Hepatocyte (in vitro differentiated cells): ENCODE measurements around the gene DYRK1A. TPM values are rescaled to one million over a fixed set of nuclear protein-coding genes. Genes with fewer than 3 reads are reported as not detected.

Experiments
- DNase-seq: peaks from one replicate; pipeline ENCODE4 v3.0.0-alpha.2; 2016; ENCODE audit warnings: low spot score
- H2AFZ ChIP-seq: fragments of 200-600 bp; sonication (generic); 2 replicates; pipeline ENCODE4 v1.6.0; 2016; ENCODE audit warnings: antibody characterized with exemption, mild to moderate bottlenecking
- H3K27ac ChIP-seq: fragments of 200-600 bp; sonication (generic); 2 replicates; pipeline ENCODE4 v1.5.1; 2016; ENCODE audit warnings: mild to moderate bottlenecking
- H3K27me3 ChIP-seq: fragments of 200-600 bp; sonication (generic); 2 replicates; pipeline ENCODE4 v1.6.1; 2016
- H3K36me3 ChIP-seq: fragments of 200-600 bp; sonication (generic); replicated peaks from 2 replicates; pipeline ENCODE4 v1.5.1; 2016; ENCODE audit warnings: low read depth; ENCODE audit not compliant: insufficient read depth
- H3K4me1 ChIP-seq: fragments of 200-600 bp; sonication (generic); 2 replicates; pipeline ENCODE4 v1.5.1; 2016; ENCODE audit warnings: mild to moderate bottlenecking, moderate library complexity; ENCODE audit not compliant: insufficient read depth
- H3K4me2 ChIP-seq: fragments of 200-600 bp; sonication (generic); 2 replicates; pipeline ENCODE4 v1.6.0; 2016
- H3K4me3 ChIP-seq: fragments of 200-600 bp; sonication (generic); 2 replicates; pipeline ENCODE4 v1.5.1; 2016; ENCODE audit warnings: mild to moderate bottlenecking
- H3K79me2 ChIP-seq: fragments of 200-600 bp; sonication (generic); 2 replicates; pipeline ENCODE4 v1.6.0; 2017; ENCODE audit warnings: mild to moderate bottlenecking
- H3K9me2 ChIP-seq: fragments of 200-600 bp; sonication (generic); replicated peaks from 2 replicates; pipeline ENCODE4 v1.6.0; 2017; ENCODE audit warnings: mild to moderate bottlenecking; ENCODE audit not compliant: insufficient read depth
- H3K9me3 ChIP-seq: fragments of 200-600 bp; sonication (generic); 2 replicates; pipeline ENCODE4 v1.5.1; 2016; ENCODE audit warnings: low read depth, mild to moderate bottlenecking
- H4K20me1 ChIP-seq: fragments of 200-600 bp; sonication (generic); 2 replicates; pipeline ENCODE4 v1.6.0; 2016; ENCODE audit warnings: mild to moderate bottlenecking; ENCODE audit not compliant: insufficient read depth, poor library complexity, severe bottlenecking
- EZH2 ChIP-seq: fragments of 200-600 bp; sonication (generic); IDR thresholded peaks from 2 replicates; pipeline ENCODE4 v1.6.1; 2016; ENCODE audit warnings: antibody characterized with exemption, mild to moderate bottlenecking, borderline replicate concordance
- EZH2phosphoT487 ChIP-seq: fragments of 200-600 bp; sonication (generic); IDR thresholded peaks from one replicate; pipeline ENCODE4 v1.6.1; 2018; ENCODE audit warnings: antibody characterized with exemption, mild to moderate bottlenecking, low read depth, moderate library complexity; ENCODE audit not compliant: unreplicated experiment, severe bottlenecking
- WGBS: methylation state at CpG from one replicate; pipeline ENCODE4 v1.1.6; 2016; ENCODE audit warnings: low lambda C conversion rate; ENCODE audit errors: missing lambda C conversion rate; 5-methylcytosine and 5-hydroxymethylcytosine counted together
- polyA plus RNA-seq: library from polyadenylated mRNA; unstranded; fragments of >200 nt; fragmentation: Nextera tagmentation; extraction: Ambion mirVana; gene quantifications from 2 replicates; pipeline ENCODE4 v1.2.1, GENCODE V29; 2016
- total RNA-seq: library from RNA; depleted of rRNA; stranded (reverse); fragments of >200 nt; gene quantifications from 2 replicates; pipeline ENCODE4 v1.2.3, GENCODE V29; 2014
- TF ChIP-seq, protein P1 (sequence below): fragments of 200-600 bp; sonication (generic); IDR thresholded peaks from 2 replicates; pipeline ENCODE4 v1.5.1; 2016; ENCODE audit warnings: antibody characterized with exemption, mild to moderate bottlenecking; ENCODE audit not compliant: poor library complexity

Gene DYRK1A
- total and polyA plus RNA-seq, 2 experiments from 2014 or later = 4.9 to 85.2 TPM

DNA sequence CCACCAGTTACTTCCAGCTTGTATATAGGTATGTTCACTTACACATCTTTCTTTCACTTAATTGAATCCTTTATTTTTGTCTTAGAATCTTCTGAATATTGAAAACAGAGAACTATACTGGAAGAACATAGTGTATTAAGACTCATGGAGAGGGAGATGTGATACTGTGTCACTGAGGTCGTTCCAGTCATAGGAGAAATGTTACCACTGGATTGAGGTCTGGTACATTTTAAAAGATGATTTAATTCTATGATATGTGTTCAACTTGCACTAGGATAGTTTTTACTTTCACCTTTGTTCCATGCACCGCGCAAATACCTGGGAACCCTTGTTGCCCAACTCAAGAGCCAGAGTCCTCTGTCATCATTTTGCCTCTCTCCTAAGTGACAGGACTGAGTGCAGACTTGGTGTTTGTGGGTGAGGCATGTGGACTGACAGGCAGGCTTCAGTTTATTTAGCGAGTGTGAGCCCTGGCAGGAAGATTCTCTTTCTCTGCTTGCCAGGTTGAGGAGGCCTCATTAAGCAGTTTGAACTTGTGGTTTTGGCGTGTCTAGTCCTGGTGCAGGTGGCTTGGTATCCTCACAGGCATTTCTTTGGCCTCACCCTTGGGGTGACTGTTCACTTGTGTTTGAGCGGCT lies 63.7 kb downstream of the DYRK1A start:
- no peak overlapping the region for H3K27ac ChIP-seq
- H3K4me1 ChIP-seq = no peaks in the 10 kb centered on the region
- no peak overlapping the region for H3K4me2 ChIP-seq
- no peaks in the 10 kb centered on the region for H3K27me3 ChIP-seq
- no peaks in the 10 kb centered on the region for H3K36me3 ChIP-seq
- peak; percentile 25 for DNase-seq
- no peaks in the 10 kb centered on the region for H3K9me2 ChIP-seq
- H3K9me3 ChIP-seq = no peaks in the 10 kb centered on the region
- no peak overlapping the region for H2AFZ ChIP-seq
- TF ChIP-seq EZH2 (no peak), EZH2phosphoT487 (no peak)
- TF ChIP-seq, protein P1, sequence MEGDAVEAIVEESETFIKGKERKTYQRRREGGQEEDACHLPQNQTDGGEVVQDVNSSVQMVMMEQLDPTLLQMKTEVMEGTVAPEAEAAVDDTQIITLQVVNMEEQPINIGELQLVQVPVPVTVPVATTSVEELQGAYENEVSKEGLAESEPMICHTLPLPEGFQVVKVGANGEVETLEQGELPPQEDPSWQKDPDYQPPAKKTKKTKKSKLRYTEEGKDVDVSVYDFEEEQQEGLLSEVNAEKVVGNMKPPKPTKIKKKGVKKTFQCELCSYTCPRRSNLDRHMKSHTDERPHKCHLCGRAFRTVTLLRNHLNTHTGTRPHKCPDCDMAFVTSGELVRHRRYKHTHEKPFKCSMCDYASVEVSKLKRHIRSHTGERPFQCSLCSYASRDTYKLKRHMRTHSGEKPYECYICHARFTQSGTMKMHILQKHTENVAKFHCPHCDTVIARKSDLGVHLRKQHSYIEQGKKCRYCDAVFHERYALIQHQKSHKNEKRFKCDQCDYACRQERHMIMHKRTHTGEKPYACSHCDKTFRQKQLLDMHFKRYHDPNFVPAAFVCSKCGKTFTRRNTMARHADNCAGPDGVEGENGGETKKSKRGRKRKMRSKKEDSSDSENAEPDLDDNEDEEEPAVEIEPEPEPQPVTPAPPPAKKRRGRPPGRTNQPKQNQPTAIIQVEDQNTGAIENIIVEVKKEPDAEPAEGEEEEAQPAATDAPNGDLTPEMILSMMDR = no peak
- H3K4me3 ChIP-seq = no peak overlapping the region
- 91% methylated on average over 6 of the region's 6 CpGs for WGBS
- peaks cover 93% of the 10 kb centered on the region for H3K79me2 ChIP-seq
- H4K20me1 ChIP-seq = peaks cover 60% of the 10 kb centered on the region

DNA sequence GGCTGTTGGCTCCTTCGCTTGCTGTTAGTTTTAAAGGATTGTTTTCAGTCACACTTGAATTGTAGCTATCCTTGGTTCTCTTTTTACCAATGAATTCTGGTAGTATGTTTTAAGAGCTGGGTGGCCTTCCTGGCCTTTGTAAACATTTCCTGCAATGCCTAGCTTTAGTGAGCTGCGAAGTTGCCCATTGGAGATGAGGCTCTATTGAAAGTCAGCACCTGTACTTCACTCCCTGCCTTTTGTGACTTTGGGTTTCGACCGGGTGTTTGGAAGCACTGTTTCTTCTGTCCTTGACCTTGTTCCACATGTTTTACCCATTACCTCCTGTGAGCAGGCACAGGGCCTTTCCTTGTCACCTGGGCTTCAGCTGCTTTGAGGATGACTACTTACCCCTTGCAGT lies 64.7 kb downstream of the DYRK1A start:
- Histone ChIP-seq H3K36me3 (no peaks in the 10 kb centered on the region), H3K4me3 (no peak overlapping the region), H3K9me3 (no peaks in the 10 kb centered on the region), H3K9me2 (no peaks in the 10 kb centered on the region), H3K27me3 (no peaks in the 10 kb centered on the region), H3K79me2 (peaks cover 93% of the 10 kb centered on the region), H3K4me1 (no peaks in the 10 kb centered on the region), H4K20me1 (peaks cover 64% of the 10 kb centered on the region), H2AFZ (no peak overlapping the region), H3K4me2 (no peak overlapping the region), H3K27ac (no peak overlapping the region)
- TF ChIP-seq EZH2phosphoT487 = no peak
- TF ChIP-seq, protein P1 = no peak
- no peak for TF ChIP-seq EZH2
- 71% methylated on average over 4 of the region's 4 CpGs for WGBS
- DNase-seq = no peak

DNA sequence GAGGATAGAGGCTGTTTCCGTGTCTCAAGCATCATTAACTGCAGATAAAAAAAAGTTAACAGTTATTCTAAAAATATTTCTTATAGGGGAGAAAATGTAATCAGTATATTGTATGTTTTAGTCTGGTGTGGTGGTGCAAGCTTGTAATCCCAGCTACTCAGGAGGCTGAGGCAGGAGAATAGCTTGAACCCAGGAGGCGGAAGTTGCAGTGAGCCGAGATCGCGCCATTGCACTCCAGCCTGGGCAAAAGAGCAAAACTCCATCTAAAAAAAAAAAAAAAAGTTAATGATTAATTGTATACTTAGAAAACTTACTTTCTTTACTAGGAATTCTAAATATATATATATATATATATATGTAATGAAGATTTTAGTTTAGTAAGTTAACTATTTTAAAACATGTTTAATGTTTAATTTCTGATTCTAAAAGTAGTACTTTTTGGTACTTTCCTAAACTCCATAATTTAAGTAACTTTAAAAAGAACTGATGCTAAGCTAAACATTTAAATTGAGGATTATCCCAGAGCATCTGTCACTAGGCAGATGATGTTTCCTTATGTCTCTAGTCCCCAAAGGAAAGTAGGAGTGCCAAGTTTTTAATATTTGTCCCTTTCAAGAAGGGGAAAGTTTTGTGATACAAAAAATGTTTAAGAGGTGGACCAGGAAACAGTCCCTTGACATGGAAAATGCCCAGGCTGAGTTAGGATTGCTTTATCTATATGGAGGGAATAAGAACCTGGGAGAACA lies 66.3 kb downstream of the DYRK1A start:
- Histone ChIP-seq H3K27me3 (no peaks in the 10 kb centered on the region), H3K4me1 (no peaks in the 10 kb centered on the region)
- WGBS = 94% methylated on average over 5 of the region's 5 CpGs

More for the DNA sequence above, 66.3 kb downstream of the DYRK1A start:
- H3K27ac ChIP-seq = no peak overlapping the region
- no peaks in the 10 kb centered on the region for H3K9me2 ChIP-seq
- TF ChIP-seq, protein P1 = no peak
- no peak for TF ChIP-seq EZH2
- no peak for TF ChIP-seq EZH2phosphoT487
- no peaks in the 10 kb centered on the region for H3K36me3 ChIP-seq
- H3K4me2 ChIP-seq = no peak overlapping the region
- H4K20me1 ChIP-seq = peaks cover 79% of the 10 kb centered on the region
- no peak for DNase-seq
- peaks cover 99% of the 10 kb centered on the region for H3K79me2 ChIP-seq
- H3K4me3 ChIP-seq = no peak overlapping the region
- H3K9me3 ChIP-seq = no peaks in the 10 kb centered on the region
- no peak overlapping the region for H2AFZ ChIP-seq
